Measurements from ENCODE around the gene IGF2R. TPM values are rescaled to one million over a fixed set of nuclear protein-coding genes. Genes with fewer than 3 reads are reported as not detected.

Gene IGF2R
- total RNA-seq, 2 experiments from 2014 or later, result 19.3 to 37.6 TPM

- no peaks in the 10 kb centered on the region for H3K9me2 ChIP-seq (ENCODE audit: insufficient read depth, low read length)
- CTCF ChIA-PET (ENCODE audit: unreplicated experiment), result no interaction called here
- no TSS peak for BruUV-seq (replicated peaks)
- H3K27ac ChIP-seq (ENCODE audit: low read depth, low read length, poor library complexity, severe bottlenecking), result no peak overlapping the region
- no peaks in the 10 kb centered on the region for H3K36me3 ChIP-seq (ENCODE audit: insufficient read depth, low read length)
- peaks cover 12% of the 10 kb centered on the region; the same call in 1 of the 2 replicates for H3K9me3 ChIP-seq (ENCODE audit: low read length)
- H3K4me3 ChIP-seq (ENCODE audit: low read depth, low read length, poor library complexity, severe bottlenecking), result no peak overlapping the region
- intact Hi-C loops (cut with micrococcal nuclease; ENCODE audit: unreplicated experiment), result no loop called here
- no peaks in the 10 kb centered on the region for H4K20me1 ChIP-seq (ENCODE audit: insufficient read depth, low read length)
- POLR2A ChIA-PET, result interaction anchor here (0.8 kb wide), 1 partner anchor 170 kb away, joined by 3 read pairs; no protein-coding TSS in a partner anchor
- H3K4me1 ChIP-seq (ENCODE audit: insufficient read depth, low read length, poor library complexity, severe bottlenecking), result no peaks in the 10 kb centered on the region
- DNase-seq (ENCODE audit: low spot score), result no peak
- no peaks in the 10 kb centered on the region for H3K79me2 ChIP-seq (ENCODE audit: insufficient read depth, low read depth, low read length)
- H3K4me2 ChIP-seq (ENCODE audit: low read length), result no peak overlapping the region
- TF ChIP-seq CTCF (conservative IDR thresholded peaks at IDR 0.05; ENCODE audit: low read length) (no peak), EZH2phosphoT487 (IDR thresholded peaks at IDR 0.05; ENCODE audit: borderline replicate concordance, low read depth, low read length) (no peak)
- no peak overlapping the region for H2AFZ ChIP-seq (ENCODE audit: low read length)
These were observed 42.2 kb upstream of the IGF2R start for GRCh38 chr6:159926542-159927203.

GRCh38 chr6:159929819-159930218 is 39.1 kb upstream of the IGF2R start:
- H3K4me2 ChIP-seq (ENCODE audit: low read length), result no peak overlapping the region
- BruUV-seq (replicated peaks), result no TSS peak
- no peak for DNase-seq (ENCODE audit: low spot score)

More at GRCh38 chr6:159929819-159930218, 39.1 kb upstream of the IGF2R start:
- Histone ChIP-seq H3K9me3 (ENCODE audit: low read length) (peaks cover 1% of the 10 kb centered on the region; the same call in 1 of the 2 replicates), H3K9me2 (ENCODE audit: insufficient read depth, low read length) (no peaks in the 10 kb centered on the region), H3K27ac (ENCODE audit: low read depth, low read length, poor library complexity, severe bottlenecking) (no peak overlapping the region), H3K79me2 (ENCODE audit: insufficient read depth, low read depth, low read length) (no peaks in the 10 kb centered on the region), H3K4me1 (ENCODE audit: insufficient read depth, low read length, poor library complexity, severe bottlenecking) (no peaks in the 10 kb centered on the region), H4K20me1 (ENCODE audit: insufficient read depth, low read length) (no peaks in the 10 kb centered on the region), H3K36me3 (ENCODE audit: insufficient read depth, low read length) (no peaks in the 10 kb centered on the region), H3K4me3 (ENCODE audit: low read depth, low read length, poor library complexity, severe bottlenecking) (no peak overlapping the region), H2AFZ (ENCODE audit: low read length) (no peak overlapping the region)
- no peak for TF ChIP-seq EZH2phosphoT487 (IDR thresholded peaks at IDR 0.05; ENCODE audit: borderline replicate concordance, low read depth, low read length)
- TF ChIP-seq CTCF (conservative IDR thresholded peaks at IDR 0.05; ENCODE audit: low read length), result no peak
- CTCF ChIA-PET (ENCODE audit: unreplicated experiment), result no interaction called here
- intact Hi-C loops (cut with micrococcal nuclease; ENCODE audit: unreplicated experiment), result no loop called here
- POLR2A ChIA-PET, result no interaction called here
